MM.1S (cell line): Measurements from ENCODE around the gene NUCKS1.

Experiments
- DNase-seq: peaks from one replicate; pipeline ENCODE4 v3.0.0-alpha.2; 2015
- H2AFZ ChIP-seq: fragments of 300-600 bp; sonication (generic); 2 replicates; pipeline ENCODE4 v1.6.0; 2016; ENCODE audit warnings: antibody characterized with exemption, low read length
- H3F3A ChIP-seq: fragments of 300-600 bp; sonication (generic); 2 replicates; pipeline ENCODE4 v1.6.1; 2016; ENCODE audit warnings: mild to moderate bottlenecking, antibody characterized with exemption, low read length, moderate library complexity, mixed read lengths; ENCODE audit not compliant: insufficient read depth
- H3K27ac ChIP-seq: fragments of 300-600 bp; sonication (generic); 2 replicates; pipeline ENCODE4 v1.5.1; 2016; ENCODE audit warnings: mild to moderate bottlenecking, low read length
- H3K27me3 ChIP-seq: fragments of 300-600 bp; sonication (generic); replicated peaks from 2 replicates; pipeline ENCODE4 v1.6.0; 2016; ENCODE audit warnings: low read length; ENCODE audit not compliant: insufficient read depth
- H3K36me3 ChIP-seq: fragments of 300-600 bp; sonication (generic); replicated peaks from 2 replicates; pipeline ENCODE4 v1.6.1; 2016; ENCODE audit warnings: mild to moderate bottlenecking, low read length, mixed read lengths; ENCODE audit not compliant: insufficient read depth
- H3K4me1 ChIP-seq: fragments of 300-600 bp; sonication (generic); 2 replicates; pipeline ENCODE4 v1.6.1; 2016; ENCODE audit warnings: low read length, mixed read lengths
- H3K4me2 ChIP-seq: fragments of 300-600 bp; sonication (generic); 2 replicates; pipeline ENCODE4 v1.6.0; 2016; ENCODE audit warnings: low read depth, low read length
- H3K4me3 ChIP-seq: fragments of 300-600 bp; sonication (generic); 2 replicates; pipeline ENCODE4 v1.5.1; 2016; ENCODE audit warnings: low read length, mixed read lengths
- H3K79me2 ChIP-seq: fragments of 300-600 bp; sonication (generic); 2 replicates; pipeline ENCODE4 v1.6.1; 2016; ENCODE audit warnings: mixed run types, low read length, mixed read lengths
- H3K9ac ChIP-seq: fragments of 300-600 bp; sonication (generic); 2 replicates; pipeline ENCODE4 v1.6.1; 2016; ENCODE audit warnings: low read length, mixed read lengths
- H3K9me2 ChIP-seq: fragments of 300-600 bp; sonication (generic); replicated peaks from 2 replicates; pipeline ENCODE4 v1.6.1; 2016; ENCODE audit warnings: mild to moderate bottlenecking, low read length, mixed read lengths; ENCODE audit not compliant: insufficient read depth
- H3K9me3 ChIP-seq: fragments of 300-600 bp; sonication (generic); replicated peaks from 2 replicates; pipeline ENCODE4 v1.6.1; 2016; ENCODE audit warnings: mild to moderate bottlenecking, low read length, mixed read lengths; ENCODE audit not compliant: insufficient read depth
- H4K20me1 ChIP-seq: fragments of 300-600 bp; sonication (generic); 2 replicates; pipeline ENCODE4 v1.6.1; 2016; ENCODE audit warnings: mild to moderate bottlenecking, low read length, moderate library complexity, mixed read lengths; ENCODE audit not compliant: insufficient read depth
- CTCF ChIP-seq: fragments of 300-600 bp; sonication (generic); IDR thresholded peaks from 2 replicates; pipeline ENCODE4 v1.5.1; 2016; ENCODE audit warnings: antibody characterized with exemption, low read length, mixed read lengths
- EZH2 ChIP-seq: fragments of 300-600 bp; sonication (generic); optimal IDR thresholded peaks from 2 replicates; pipeline ENCODE3; 2017; ENCODE audit warnings: low read depth, mild to moderate bottlenecking, antibody characterized with exemption, low read length, mixed read lengths
- EZH2phosphoT487 ChIP-seq: fragments of 300-600 bp; sonication (generic); IDR thresholded peaks from 2 replicates; pipeline ENCODE4 v1.6.1; 2018; ENCODE audit warnings: antibody characterized with exemption, low read length

The NUCKS1 gene

GRCh38 chr1:205719015-205719414 lies 31.0 kb downstream of the NUCKS1 start:
- peaks cover 8% of the 10 kb centered on the region; the same call in 1 of the 2 replicates for H3F3A ChIP-seq
- peaks cover 34% of the 10 kb centered on the region for H3K36me3 ChIP-seq
- TF ChIP-seq CTCF, result no peak
- TF ChIP-seq EZH2, result no peak
- TF ChIP-seq EZH2phosphoT487, result no peak
- no peaks in the 10 kb centered on the region for H4K20me1 ChIP-seq
- no peaks in the 10 kb centered on the region for H3K4me1 ChIP-seq
- peaks cover 6% of the 10 kb centered on the region; the same call in 1 of the 2 replicates for H3K79me2 ChIP-seq
- no peak overlapping the region for H3K9ac ChIP-seq
- no peaks in the 10 kb centered on the region for H3K27me3 ChIP-seq
- H2AFZ ChIP-seq, result no peak overlapping the region
- H3K4me3 ChIP-seq, result no peak overlapping the region
- H3K9me2 ChIP-seq, result no peaks in the 10 kb centered on the region
- H3K27ac ChIP-seq, result no peak overlapping the region
- H3K9me3 ChIP-seq, result no peaks in the 10 kb centered on the region
- H3K4me2 ChIP-seq, result no peak overlapping the region
- no peak for DNase-seq

GRCh38 chr1:205716371-205717132 lies 33.4 kb downstream of the NUCKS1 start:
- no peak overlapping the region for H3K4me3 ChIP-seq
- no peaks in the 10 kb centered on the region for H3K4me1 ChIP-seq
- H3K27ac ChIP-seq, result no peak overlapping the region
- TF ChIP-seq EZH2phosphoT487, result no peak
- no peak for TF ChIP-seq EZH2
- TF ChIP-seq CTCF, result no peak
- peaks cover 18% of the 10 kb centered on the region for H3F3A ChIP-seq
- H3K4me2 ChIP-seq, result no peak overlapping the region
- H3K9me3 ChIP-seq, result no peaks in the 10 kb centered on the region
- H3K79me2 ChIP-seq, result no peaks in the 10 kb centered on the region
- H2AFZ ChIP-seq, result no peak overlapping the region
- no peaks in the 10 kb centered on the region for H3K27me3 ChIP-seq
- peaks cover 31% of the 10 kb centered on the region for H3K36me3 ChIP-seq
- no peak for DNase-seq
- H4K20me1 ChIP-seq, result no peaks in the 10 kb centered on the region
- no peak overlapping the region for H3K9ac ChIP-seq
- H3K9me2 ChIP-seq, result no peaks in the 10 kb centered on the region

- H3K4me3 ChIP-seq, result no peak overlapping the region
- H3F3A ChIP-seq, result peaks cover 21% of the 10 kb centered on the region
- no peaks in the 10 kb centered on the region for H4K20me1 ChIP-seq
- H3K27ac ChIP-seq, result no peak overlapping the region
- no peak overlapping the region for H3K9ac ChIP-seq
- H3K9me2 ChIP-seq, result no peaks in the 10 kb centered on the region
- H3K36me3 ChIP-seq, result peaks cover 30% of the 10 kb centered on the region
- no peaks in the 10 kb centered on the region for H3K9me3 ChIP-seq
- no peak for TF ChIP-seq EZH2
- TF ChIP-seq EZH2phosphoT487, result no peak
- TF ChIP-seq CTCF, result no peak
- H3K27me3 ChIP-seq, result no peaks in the 10 kb centered on the region
- no peak for DNase-seq
- H3K4me1 ChIP-seq, result no peaks in the 10 kb centered on the region
- H3K4me2 ChIP-seq, result no peak overlapping the region
- H2AFZ ChIP-seq, result no peak overlapping the region
- H3K79me2 ChIP-seq, result no peaks in the 10 kb centered on the region
These were observed 34.4 kb downstream of the NUCKS1 start for GRCh38 chr1:205715628-205716027.
